Stimulated activated CD4-positive, alpha-beta T cell treated with anti-CD3 and anti-CD28 coated beads, Interleukin-4, amount 100 ng/mL, for 4 hours (primary cell): ENCODE data around the gene TM4SF18.
"Not testable (repeated sequence)": the region's sequence is repeated elsewhere in the genome, so short reads cannot be mapped to it uniquely, and the experiment has no call there.

Experiments used
- DNase-seq, 2 experiments: peaks; one replicate each; pipeline ENCODE4 v3.0.0-alpha.2; 2020

Gene TM4SF18

GRCh38 chr3:149333176-149333859, at the start of gene TM4SF18:
TSS of gene TM4SF18 (minus strand) at chr3:149333636. CDS start at chr3:149333382, 254 bp downstream.
- no peak for DNase-seq

GRCh38 chr3:149382518-149382917, 49.1 kb upstream of the TM4SF18 start:
- DNase-seq = no peak

GRCh38 chr3:149382101-149382467, 48.6 kb upstream of the TM4SF18 start:
- no peak for DNase-seq

GRCh38 chr3:149381173-149382100, 48.0 kb upstream of the TM4SF18 start:
- no peak for DNase-seq

GRCh38 chr3:149380220-149380619, 46.8 kb upstream of the TM4SF18 start:
- not testable (repeated sequence) for DNase-seq

- no peak for DNase-seq
These were observed 45.3 kb upstream of the TM4SF18 start for GRCh38 chr3:149378478-149379309.

- DNase-seq = no peak
These were observed 44.2 kb upstream of the TM4SF18 start, which contains the start of gene TM4SF1 for GRCh38 chr3:149377408-149378364. TSS of gene TM4SF1 (minus strand) at chr3:149377649. CDS start at chr3:149377547, 102 bp downstream.

GRCh38 chr3:149376718-149377407, 43.4 kb upstream of the TM4SF18 start:
- DNase-seq = no peak

GRCh38 chr3:149375501-149376196, 42.2 kb upstream of the TM4SF18 start:
- no peak for DNase-seq

- DNase-seq = no peak
These were observed 41.5 kb upstream of the TM4SF18 start for GRCh38 chr3:149374793-149375500.

- no peak for DNase-seq
These were observed 41.0 kb upstream of the TM4SF18 start for GRCh38 chr3:149374391-149374790.

- no peak for DNase-seq
These were observed 40.0 kb upstream of the TM4SF18 start for GRCh38 chr3:149373235-149374125.

GRCh38 chr3:149371723-149372114, 38.3 kb upstream of the TM4SF18 start:
- no peak for DNase-seq

GRCh38 chr3:149371001-149371722, 37.7 kb upstream of the TM4SF18 start:
- no peak for DNase-seq

- no peak for DNase-seq
These were observed 36.8 kb upstream of the TM4SF18 start for GRCh38 chr3:149369991-149370866.

- DNase-seq = no peak
These were observed 35.5 kb upstream of the TM4SF18 start for GRCh38 chr3:149368674-149369497.
